ENCODE data around the gene VAC14. TPM values are rescaled to one million over a fixed set of nuclear protein-coding genes. Genes with fewer than 3 reads are reported as not detected.
"Not testable (repeated sequence)": the region's sequence is repeated elsewhere in the genome, so short reads cannot be mapped to it uniquely, and the experiment has no call there.

Gene VAC14
- total and polyA plus RNA-seq, 2 experiments from 2014 or later: 42.3 to 77.7 TPM

DNA sequence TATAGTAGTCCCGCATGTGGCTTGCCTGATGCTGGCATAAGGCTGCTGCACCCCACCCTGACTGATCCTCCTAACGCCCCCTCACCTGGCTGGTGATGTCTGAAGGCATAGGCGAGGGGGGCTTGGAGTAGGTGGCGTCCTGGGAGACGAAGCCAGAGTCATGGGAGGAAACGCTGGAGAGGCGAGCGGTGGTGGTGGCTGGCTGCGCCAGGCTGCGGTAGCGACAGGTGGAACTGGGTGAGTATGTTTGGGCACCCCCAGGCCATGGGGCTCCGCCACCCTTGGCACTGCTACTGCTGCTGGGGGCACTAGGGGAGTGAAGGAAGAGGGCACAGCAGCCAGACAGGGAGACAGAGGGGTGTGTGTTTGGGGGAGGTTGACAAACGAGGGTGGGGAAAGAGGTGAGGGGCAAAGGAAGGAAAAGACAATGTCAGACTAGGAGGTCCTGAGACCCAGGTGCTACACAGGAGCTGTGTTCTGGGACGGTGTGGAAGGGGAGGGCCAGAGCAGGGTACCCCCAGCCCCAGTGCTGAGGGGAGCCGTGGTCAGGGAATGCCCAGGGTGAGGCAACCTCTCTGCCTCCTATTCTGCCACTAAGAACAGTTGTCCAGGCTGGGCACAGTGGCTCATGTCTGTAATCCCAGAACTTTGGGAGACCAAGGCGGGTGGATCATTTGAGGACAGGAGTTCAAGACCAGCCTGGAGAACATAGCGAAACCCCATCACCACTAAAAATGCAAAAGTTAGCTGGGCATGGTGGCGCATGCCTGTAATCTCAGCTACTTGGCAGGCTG is 126.5 kb downstream of the VAC14 start:
- 0 out of 2 replicates have a peak, but pooled peaks cover 3% of the 10 kb centered on the region for H4K20me1 ChIP-seq (replicated peaks; ENCODE audit: insufficient read depth)
- H3K4me2 ChIP-seq: no peak overlapping the region
- Mint-ChIP-seq H3K36me3 (ENCODE audit: low read depth) (peaks cover 33% of the 10 kb centered on the region), H3K27me3 (ENCODE audit: insufficient read depth, low read depth, poor library complexity) (peaks cover 6% of the 10 kb centered on the region), H3K9me3 (peaks cover 6% of the 10 kb centered on the region; the same call in 2 of the 3 replicates), H3K27ac (no peak overlapping the region), H3K4me3 (no peak overlapping the region), H3K4me1 (peaks cover 13% of the 10 kb centered on the region)
- no peak for DNase-seq (ENCODE audit: low spot score)
- H3K79me2 ChIP-seq (replicated peaks; ENCODE audit: insufficient read depth): no peaks in the 10 kb centered on the region
- TF ChIP-seq, protein P1, sequence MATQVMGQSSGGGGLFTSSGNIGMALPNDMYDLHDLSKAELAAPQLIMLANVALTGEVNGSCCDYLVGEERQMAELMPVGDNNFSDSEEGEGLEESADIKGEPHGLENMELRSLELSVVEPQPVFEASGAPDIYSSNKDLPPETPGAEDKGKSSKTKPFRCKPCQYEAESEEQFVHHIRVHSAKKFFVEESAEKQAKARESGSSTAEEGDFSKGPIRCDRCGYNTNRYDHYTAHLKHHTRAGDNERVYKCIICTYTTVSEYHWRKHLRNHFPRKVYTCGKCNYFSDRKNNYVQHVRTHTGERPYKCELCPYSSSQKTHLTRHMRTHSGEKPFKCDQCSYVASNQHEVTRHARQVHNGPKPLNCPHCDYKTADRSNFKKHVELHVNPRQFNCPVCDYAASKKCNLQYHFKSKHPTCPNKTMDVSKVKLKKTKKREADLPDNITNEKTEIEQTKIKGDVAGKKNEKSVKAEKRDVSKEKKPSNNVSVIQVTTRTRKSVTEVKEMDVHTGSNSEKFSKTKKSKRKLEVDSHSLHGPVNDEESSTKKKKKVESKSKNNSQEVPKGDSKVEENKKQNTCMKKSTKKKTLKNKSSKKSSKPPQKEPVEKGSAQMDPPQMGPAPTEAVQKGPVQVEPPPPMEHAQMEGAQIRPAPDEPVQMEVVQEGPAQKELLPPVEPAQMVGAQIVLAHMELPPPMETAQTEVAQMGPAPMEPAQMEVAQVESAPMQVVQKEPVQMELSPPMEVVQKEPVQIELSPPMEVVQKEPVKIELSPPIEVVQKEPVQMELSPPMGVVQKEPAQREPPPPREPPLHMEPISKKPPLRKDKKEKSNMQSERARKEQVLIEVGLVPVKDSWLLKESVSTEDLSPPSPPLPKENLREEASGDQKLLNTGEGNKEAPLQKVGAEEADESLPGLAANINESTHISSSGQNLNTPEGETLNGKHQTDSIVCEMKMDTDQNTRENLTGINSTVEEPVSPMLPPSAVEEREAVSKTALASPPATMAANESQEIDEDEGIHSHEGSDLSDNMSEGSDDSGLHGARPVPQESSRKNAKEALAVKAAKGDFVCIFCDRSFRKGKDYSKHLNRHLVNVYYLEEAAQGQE (IDR thresholded peaks at IDR 0.05; ENCODE audit: unreplicated experiment): no peak
- TF ChIP-seq ZNF331 (CRISPR knock-in tag; IDR thresholded peaks at IDR 0.05; ENCODE audit: low read depth) (no peak), ZNF114 (CRISPR knock-in tag; IDR thresholded peaks at IDR 0.05) (no peak)
- TF ChIP-seq, protein P2, sequence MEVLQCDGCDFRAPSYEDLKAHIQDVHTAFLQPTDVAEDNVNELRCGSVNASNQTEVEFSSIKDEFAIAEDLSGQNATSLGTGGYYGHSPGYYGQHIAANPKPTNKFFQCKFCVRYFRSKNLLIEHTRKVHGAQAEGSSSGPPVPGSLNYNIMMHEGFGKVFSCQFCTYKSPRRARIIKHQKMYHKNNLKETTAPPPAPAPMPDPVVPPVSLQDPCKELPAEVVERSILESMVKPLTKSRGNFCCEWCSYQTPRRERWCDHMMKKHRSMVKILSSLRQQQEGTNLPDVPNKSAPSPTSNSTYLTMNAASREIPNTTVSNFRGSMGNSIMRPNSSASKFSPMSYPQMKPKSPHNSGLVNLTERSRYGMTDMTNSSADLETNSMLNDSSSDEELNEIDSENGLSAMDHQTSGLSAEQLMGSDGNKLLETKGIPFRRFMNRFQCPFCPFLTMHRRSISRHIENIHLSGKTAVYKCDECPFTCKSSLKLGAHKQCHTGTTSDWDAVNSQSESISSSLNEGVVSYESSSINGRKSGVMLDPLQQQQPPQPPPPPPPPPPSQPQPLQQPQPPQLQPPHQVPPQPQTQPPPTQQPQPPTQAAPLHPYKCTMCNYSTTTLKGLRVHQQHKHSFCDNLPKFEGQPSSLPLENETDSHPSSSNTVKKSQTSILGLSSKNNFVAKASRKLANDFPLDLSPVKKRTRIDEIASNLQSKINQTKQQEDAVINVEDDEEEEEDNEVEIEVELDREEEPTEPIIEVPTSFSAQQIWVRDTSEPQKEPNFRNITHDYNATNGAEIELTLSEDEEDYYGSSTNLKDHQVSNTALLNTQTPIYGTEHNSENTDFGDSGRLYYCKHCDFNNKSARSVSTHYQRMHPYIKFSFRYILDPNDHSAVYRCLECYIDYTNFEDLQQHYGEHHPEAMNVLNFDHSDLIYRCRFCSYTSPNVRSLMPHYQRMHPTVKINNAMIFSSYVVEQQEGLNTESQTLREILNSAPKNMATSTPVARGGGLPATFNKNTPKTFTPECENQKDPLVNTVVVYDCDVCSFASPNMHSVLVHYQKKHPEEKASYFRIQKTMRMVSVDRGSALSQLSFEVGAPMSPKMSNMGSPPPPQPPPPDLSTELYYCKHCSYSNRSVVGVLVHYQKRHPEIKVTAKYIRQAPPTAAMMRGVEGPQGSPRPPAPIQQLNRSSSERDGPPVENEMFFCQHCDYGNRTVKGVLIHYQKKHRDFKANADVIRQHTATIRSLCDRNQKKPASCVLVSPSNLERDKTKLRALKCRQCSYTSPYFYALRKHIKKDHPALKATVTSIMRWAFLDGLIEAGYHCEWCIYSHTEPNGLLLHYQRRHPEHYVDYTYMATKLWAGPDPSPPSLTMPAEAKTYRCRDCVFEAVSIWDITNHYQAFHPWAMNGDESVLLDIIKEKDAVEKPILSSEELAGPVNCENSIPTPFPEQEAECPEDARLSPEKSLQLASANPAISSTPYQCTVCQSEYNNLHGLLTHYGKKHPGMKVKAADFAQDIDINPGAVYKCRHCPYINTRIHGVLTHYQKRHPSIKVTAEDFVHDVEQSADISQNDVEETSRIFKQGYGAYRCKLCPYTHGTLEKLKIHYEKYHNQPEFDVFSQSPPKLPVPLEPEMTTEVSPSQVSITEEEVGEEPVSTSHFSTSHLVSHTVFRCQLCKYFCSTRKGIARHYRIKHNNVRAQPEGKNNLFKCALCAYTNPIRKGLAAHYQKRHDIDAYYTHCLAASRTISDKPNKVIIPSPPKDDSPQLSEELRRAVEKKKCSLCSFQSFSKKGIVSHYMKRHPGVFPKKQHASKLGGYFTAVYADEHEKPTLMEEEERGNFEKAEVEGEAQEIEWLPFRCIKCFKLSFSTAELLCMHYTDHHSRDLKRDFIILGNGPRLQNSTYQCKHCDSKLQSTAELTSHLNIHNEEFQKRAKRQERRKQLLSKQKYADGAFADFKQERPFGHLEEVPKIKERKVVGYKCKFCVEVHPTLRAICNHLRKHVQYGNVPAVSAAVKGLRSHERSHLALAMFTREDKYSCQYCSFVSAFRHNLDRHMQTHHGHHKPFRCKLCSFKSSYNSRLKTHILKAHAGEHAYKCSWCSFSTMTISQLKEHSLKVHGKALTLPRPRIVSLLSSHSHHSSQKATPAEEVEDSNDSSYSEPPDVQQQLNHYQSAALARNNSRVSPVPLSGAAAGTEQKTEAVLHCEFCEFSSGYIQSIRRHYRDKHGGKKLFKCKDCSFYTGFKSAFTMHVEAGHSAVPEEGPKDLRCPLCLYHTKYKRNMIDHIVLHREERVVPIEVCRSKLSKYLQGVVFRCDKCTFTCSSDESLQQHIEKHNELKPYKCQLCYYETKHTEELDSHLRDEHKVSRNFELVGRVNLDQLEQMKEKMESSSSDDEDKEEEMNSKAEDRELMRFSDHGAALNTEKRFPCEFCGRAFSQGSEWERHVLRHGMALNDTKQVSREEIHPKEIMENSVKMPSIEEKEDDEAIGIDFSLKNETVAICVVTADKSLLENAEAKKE (CRISPR knock-in tag; IDR thresholded peaks at IDR 0.05): no peak
- TF ChIP-seq, protein P3, sequence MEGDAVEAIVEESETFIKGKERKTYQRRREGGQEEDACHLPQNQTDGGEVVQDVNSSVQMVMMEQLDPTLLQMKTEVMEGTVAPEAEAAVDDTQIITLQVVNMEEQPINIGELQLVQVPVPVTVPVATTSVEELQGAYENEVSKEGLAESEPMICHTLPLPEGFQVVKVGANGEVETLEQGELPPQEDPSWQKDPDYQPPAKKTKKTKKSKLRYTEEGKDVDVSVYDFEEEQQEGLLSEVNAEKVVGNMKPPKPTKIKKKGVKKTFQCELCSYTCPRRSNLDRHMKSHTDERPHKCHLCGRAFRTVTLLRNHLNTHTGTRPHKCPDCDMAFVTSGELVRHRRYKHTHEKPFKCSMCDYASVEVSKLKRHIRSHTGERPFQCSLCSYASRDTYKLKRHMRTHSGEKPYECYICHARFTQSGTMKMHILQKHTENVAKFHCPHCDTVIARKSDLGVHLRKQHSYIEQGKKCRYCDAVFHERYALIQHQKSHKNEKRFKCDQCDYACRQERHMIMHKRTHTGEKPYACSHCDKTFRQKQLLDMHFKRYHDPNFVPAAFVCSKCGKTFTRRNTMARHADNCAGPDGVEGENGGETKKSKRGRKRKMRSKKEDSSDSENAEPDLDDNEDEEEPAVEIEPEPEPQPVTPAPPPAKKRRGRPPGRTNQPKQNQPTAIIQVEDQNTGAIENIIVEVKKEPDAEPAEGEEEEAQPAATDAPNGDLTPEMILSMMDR (conservative IDR thresholded peaks at IDR 0.05; ENCODE audit: low read depth in 2 of 2): no peak
- peaks cover 4% of the 10 kb centered on the region; the same call in 1 of the 2 replicates for H3F3A ChIP-seq (replicated peaks; ENCODE audit: low read depth)
- no peaks in the 10 kb centered on the region for H3K27me3 ChIP-seq (ENCODE audit: insufficient read depth)
- no peaks in the 10 kb centered on the region for H3K36me3 ChIP-seq (ENCODE audit: insufficient read depth)
- no peak overlapping the region for H3K4me3 ChIP-seq
- H3K27ac ChIP-seq (ENCODE audit: low read depth): no peak overlapping the region
- no peaks in the 10 kb centered on the region for H3K9me2 ChIP-seq (ENCODE audit: insufficient read depth)
- H3K4me1 ChIP-seq (ENCODE audit: insufficient read depth): peaks cover 6% of the 10 kb centered on the region
- ATAC-seq: no peak
- no peak overlapping the region for H2AFZ ChIP-seq

DNA sequence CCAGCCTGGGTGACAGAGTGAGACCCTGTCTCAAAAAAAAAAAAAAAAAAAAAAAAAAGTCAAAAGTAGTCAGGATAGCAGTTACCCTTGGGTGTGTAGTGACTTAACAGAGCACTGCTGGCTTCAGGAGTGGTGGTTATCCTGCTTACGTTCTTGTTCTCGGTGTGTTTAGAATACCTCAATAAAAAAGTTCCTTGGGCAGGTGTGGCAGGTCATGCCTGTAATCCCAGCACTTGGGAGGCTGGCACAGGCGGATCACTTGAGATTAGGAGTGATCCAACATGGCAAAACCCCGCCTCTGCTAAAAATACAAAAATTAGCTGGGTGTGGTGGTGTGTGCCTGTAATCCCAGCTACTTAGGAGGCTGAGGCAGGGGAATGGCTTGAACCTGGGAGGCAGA is 130.0 kb downstream of the VAC14 start:
- not testable (repeated sequence) for H3K27ac Mint-ChIP-seq; H3F3A ChIP-seq (replicated peaks; ENCODE audit: low read depth); DNase-seq (ENCODE audit: low spot score); H3K27ac ChIP-seq (ENCODE audit: low read depth); H3K4me1 ChIP-seq (ENCODE audit: insufficient read depth); ATAC-seq; H3K9me2 ChIP-seq (ENCODE audit: insufficient read depth); H3K79me2 ChIP-seq (replicated peaks; ENCODE audit: insufficient read depth); H2AFZ ChIP-seq; H4K20me1 ChIP-seq (replicated peaks; ENCODE audit: insufficient read depth); H3K4me3 Mint-ChIP-seq; H3K4me3 ChIP-seq; H3K27me3 Mint-ChIP-seq (ENCODE audit: insufficient read depth, low read depth, poor library complexity); H3K36me3 ChIP-seq (ENCODE audit: insufficient read depth); H3K4me2 ChIP-seq; H3K4me1 Mint-ChIP-seq; H3K27me3 ChIP-seq (ENCODE audit: insufficient read depth)
- Mint-ChIP-seq H3K9me3 (peaks cover 17% of the 10 kb centered on the region; the same call in 2 of the 3 replicates), H3K36me3 (ENCODE audit: low read depth) (peaks cover 60% of the 10 kb centered on the region)

Data from GM23338 (cell line).